Activated CD4-positive, alpha-beta T cell treated with anti-CD3 and anti-CD28 coated beads for 1 hour (primary cell): Measurements from ENCODE around the gene GLT1D1.

Experiments
- DNase-seq: peaks from one replicate; pipeline ENCODE4 v3.0.0-alpha.2; 2020

The GLT1D1 gene

DNA sequence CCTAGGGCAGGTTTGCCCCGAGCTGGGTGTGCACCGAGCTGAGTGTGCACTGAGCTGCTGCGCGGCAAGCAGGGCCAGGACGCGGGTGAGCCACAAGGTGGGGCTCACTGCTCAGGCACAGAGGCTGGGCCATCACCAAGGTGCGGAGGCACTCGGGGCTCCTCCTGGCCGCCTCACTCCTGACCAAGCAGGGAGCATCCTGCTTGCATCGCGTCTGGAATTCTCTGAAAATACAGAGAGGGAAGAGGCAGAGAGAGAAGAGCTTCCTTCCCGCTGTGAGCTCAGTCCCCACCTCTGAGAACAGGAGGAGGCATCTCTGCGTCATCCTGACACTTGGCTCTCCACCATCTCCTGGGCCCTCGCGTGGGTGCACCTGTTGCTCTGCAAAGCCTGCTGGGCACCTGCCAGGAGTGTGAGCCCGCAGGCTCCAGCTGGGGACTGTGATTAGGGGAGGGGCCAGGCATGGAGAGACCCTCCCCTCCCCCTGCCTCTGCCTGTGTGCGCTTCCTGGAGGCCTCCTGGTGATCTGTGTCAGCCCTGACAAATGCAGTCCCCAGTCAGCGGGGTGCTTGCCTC is 116.3 kb downstream of the GLT1D1 start:
- no peak for DNase-seq

DNA sequence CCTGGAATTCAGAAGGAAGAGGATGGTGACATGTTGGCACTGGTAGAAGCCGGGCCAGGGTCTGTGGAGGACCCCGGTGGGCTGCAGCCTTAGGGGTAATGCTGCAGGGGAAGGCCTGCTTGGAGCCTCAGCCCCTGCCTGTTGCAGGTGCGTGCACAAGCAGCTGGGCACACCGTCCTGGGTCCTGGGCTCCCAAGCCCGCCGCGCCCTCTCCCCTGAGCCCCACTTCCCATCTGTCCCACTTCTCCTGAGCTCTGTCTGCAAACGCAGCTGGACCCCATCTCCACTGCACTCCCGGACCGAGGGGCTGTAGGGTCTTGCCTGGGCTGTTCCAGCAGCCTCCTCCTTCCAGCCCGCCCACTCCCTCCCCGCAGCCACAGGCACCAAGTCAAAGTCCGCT is 116.8 kb downstream of the GLT1D1 start:
- DNase-seq: no peak

DNA sequence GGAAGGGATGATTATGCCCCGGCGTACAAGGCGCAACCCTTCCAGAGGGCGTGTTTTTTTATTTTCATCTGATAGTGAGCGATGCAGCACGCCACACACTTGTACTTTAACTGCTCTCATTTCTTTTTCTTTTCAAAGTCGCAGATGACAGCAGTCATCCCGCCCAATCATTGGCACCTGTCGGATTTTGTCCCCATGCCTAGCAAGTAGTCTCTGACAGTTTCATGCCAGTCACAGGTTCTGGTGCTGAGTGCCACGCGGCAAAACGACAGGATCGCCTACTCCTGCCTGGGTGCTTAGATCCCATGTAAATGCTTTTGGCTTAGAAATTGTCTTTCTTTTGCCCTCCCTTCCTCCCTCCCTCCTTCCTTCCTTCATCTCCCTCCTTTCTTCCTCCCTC is 117.7 kb downstream of the GLT1D1 start:
- DNase-seq: no peak

DNA sequence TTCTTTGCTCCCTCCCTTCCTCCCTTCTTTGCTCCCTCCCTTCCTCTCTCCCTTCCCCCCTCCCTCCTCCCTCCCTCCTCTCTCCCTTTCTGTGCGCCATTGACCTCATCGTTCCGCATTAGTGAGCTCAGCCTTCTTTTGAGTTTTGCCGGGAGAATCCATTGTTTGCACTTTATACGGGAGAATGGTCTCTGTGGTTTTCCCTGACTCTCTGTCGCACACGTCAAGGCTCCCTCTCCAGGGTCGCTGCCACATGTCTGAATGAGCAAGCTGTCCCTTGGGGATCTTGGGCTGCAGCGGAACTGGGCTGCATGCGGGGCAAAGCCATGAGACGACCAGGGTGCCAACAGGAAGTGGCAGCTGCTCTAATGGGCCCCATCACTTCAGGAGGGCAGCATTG is 118.5 kb downstream of the GLT1D1 start:
- DNase-seq: no peak

DNA sequence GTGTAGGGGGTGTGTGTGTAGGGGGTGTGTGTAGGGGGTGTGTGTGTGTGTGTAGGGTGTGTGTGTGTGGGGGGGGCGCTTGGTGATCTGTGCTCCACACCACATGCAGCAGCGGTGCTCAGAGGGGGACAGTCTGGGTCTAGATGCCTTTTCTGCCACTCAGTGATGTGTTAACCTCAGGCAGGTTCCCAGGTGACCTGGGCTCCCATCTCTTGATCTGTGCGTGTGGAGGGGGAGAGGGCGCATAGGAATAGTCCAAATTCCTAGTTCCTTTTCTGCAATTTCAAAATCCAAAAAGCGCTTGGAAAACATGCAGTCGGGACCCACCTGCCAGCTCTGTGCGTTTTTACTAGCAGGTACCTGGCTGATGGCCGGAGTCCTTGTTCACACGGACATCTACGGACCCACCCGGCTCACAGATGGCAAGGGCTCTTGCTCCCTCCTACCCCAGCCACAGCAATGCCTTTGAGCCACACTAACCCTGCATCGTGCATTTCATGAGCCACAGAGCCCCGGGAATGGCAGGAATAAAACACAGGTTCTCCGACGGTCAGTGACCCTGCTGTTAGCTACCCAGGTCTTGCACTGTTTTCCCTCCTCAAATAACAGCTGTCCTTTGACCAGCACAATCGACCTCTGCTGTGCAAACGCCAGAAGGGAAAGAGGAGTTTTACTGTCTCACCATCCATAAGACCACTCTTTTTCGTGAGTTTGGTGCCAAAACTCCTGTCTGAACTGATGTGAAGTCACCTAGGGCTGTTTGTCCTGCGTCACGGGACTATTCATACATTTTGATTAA is 120.8 kb downstream of the GLT1D1 start:
- DNase-seq: no peak

DNA sequence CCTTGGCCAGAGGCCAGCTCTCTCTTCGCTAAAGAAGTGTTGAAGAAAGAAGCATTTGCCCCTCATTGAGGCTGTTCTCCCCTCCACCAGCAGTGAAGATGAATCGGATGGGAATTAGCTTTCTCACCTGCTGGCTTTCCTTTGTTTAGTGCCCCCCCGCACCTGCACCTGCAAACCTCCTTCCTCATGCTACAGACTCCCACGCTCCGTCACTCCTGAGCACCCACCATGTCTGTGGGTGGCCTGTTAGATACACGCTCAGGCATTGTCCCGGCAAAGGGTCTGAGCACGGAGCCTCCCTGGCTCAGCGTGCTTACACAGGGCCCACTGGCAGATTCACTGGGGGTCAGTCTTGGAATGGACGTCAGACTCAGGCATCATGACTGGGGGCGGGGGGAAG is 121.6 kb downstream of the GLT1D1 start:
- no peak for DNase-seq

DNA sequence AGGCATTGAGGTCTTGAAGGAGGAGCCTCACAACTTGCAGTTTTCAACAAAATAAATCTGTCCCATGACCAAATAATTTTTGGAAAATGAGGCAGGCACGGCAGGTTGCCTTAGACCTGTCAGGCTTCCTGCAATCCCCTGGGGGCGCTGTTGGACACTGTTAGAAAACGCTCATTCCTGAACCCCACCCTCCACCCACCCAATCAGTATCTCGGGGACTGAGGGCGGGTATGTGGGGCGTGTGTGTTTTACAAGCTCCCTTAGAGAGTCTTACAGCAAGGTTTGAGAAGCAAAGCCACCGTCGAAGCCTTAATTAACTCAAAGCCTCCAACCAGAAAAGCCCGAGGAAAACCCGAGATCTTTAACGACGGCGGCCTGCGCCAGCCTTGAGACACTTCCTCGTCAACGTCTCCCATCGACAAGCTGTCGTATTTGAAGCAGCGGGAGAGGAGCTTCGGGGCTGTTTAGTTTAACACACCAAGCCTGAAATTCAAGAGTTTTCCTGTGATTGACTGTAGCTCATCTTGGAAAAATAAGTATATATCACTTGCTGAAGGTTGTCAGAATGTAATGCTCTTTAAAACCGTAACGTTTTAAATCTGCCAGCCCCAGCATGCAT is 123.0 kb downstream of the GLT1D1 start:
- DNase-seq: no peak

DNA sequence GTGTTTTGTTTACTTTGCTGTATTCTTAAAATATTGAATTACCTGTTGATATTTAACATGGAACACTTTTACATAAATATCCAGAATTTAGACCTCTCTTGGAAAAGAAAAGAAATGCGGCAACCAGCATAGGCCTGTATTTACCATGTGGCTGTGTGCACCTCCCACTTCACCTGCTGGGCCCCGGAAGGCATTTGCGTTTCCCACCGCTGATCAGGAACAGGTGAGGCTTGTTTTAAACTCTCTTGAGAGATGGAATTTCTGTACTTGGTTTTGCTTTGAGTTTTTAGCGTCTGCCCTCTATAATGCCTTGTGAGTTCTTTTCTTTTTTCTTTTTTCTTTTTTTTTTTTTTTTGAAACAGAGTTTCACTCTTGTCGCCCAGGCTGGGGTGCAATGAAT is 124.2 kb downstream of the GLT1D1 start:
- DNase-seq: no peak

DNA sequence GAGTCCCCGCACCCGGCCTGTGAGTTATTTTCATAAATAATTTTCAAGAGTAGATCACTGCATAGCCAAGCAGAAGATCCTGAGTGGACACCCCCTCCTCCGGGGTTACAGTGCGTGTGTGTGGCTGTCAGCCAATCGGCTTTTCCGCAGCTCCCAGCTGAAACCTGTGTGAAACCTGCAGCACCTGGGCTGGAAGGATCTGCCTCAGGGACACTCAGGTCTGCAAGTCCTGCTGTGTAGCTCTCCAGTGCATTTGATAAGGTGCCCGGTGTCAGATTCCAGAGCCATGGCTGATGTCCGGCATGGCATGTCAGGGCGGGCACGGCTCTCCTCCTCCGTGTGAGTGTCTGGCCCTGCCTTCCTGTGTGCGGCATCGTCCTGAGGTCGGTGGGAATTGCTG is 124.8 kb downstream of the GLT1D1 start:
- no peak for DNase-seq

DNA sequence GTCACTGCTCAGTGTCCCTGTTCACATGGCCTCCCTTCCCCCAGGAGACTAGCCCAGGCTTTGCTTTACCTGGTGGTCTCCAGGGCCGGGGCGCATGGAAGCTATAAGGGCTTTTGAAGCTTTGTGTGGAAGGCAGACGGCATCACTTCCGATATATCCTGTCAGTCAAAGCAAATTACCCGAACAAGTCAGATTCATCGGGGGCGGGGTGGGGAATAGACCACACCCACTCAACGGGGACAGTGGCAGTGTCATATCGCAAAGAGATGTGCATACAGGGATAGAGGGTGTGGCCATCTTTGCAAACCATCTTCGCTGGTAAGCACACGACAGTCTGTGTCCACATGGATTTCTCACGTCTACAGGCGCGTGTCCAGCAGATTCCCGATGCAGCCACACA is 127.3 kb downstream of the GLT1D1 start:
- no peak for DNase-seq

DNA sequence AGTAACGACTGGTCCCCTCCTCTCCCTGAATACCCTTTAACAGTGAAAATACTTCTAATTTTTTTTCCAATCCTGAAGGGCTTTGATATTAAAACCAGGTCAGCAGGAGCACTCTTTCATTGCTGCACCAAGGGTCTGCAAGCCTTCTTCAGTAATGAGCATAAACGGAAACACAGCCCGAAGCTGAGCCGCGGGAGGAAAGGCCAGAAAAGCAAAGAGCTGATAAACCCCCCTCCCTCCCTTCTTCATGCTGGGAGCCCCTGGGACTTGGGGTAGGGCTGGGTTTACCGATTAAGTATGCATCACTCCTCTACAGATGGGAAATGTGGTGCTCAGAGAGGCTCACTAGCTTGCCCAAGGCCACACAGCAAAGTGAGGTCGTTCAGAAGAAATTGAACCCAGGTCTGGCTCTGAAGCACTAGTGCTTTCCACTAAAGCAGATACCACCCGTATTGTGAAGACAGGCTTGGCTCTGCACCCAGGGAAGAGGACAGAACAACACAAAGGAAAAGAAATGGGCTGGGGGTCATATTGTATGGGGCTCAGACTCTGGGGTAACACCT is 128.8 kb downstream of the GLT1D1 start:
- DNase-seq: no peak

DNA sequence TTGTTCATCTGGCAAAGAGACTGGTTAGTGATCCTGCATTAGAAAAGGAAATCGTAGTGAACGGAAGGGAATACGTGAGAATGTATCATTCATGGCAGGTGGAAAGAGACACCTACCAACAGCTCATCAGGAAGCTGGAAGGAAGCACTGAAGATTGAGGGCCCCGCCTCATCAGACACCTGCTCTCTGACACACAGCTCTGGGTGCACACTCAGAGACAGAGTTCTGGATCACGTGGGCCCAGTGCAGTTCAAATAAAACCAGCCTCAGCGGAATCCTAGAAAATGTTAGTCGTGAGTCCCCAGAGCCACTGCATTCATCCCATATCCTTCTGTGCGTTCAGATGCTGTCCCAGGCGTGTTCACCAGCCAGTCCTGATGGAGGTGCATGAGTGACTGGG is 129.7 kb downstream of the GLT1D1 start:
- no peak for DNase-seq

DNA sequence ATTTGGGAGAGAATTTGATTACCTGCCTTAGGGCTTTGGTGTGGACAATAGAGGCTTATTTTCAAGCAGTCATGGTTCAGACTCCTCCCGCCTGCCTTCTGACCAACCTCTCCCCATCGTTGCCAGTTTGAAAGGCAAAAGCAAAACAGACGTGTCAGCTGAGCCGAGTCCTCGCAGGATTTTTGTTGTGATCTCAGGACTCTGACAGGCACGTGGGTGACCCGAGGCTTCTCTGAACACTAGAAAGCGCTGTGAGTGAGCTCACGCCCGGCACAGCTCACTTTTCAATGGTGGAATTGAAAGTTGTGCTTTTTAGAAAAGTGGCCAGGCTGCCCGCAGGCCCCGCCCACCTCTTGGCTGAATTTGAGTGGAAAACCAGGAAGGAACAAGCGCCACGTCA is 130.1 kb downstream of the GLT1D1 start:
- DNase-seq: no peak

DNA sequence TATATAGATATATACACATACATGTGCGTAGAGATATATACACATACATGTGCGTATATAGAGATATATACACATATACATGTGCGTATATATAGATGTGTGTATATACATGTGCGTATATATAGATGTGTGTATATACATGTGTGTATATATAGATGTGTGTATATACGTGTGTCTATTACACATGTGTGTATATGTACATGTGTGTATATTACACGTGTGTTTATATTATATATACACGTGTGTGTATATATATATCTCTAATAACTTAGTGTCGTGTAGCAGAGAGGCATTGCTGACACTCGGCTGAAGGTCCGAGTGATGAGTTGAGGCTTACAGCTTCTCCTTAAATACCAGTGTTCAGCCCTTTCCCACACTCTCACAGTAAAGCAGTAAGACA is 133.7 kb downstream of the GLT1D1 start:
- DNase-seq: no peak

DNA sequence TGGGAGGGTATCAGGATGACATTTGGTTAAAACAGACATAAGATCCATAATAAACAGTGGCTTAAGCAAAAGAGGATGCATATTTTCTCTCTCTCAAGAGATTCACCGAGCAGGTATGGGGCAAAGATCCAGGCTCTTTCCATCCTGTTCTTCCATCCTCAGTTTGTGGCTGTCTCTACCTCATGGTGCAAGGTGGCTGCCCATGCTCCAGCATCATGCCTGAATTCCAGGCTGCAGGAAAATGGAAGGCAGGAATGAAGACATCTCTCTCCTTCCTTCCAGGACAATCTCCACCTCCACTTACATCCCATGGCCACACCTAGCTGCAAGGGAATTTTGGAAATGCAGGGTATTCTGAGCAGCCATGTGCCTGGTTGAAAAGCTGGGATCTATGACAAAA is 136.0 kb downstream of the GLT1D1 start:
- no peak for DNase-seq

DNA sequence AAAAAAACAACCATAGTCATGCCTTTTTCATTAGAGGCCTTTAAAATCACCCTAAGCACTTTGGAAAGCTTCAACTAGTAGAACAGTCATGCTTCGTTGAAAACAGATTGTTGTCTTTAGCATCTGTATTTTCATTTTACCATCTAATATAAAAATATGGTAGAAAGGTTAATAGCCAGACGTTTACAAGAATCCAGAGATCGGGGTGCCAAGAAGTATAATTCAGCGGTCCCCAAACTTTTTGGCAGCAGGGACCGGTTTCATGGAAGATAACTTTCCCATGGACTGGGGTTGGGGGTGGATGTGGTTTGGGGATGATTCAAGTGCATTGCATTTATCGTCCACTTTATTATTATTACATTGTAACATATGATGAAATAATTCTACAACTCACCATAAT is 138.4 kb downstream of the GLT1D1 start:
- DNase-seq: no peak

DNA sequence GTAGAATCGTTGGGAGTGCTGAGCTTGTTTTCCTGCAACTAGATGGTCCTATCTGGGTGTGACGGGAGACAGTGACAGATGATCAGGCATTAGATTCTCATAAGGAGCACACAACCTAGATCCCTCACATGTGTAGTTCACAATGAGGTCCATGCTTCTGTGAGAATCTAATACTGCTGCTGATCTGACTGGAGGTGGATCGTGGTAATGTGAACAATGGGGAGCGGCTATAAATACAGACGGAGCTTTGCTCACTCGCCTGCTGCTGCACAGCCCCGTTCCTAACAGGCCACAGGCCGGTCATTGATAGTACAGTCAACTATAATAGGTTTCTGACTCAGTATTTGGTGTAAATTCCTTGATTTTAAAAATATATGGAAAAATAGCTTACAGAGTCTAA is 138.8 kb downstream of the GLT1D1 start:
- no peak for DNase-seq

DNA sequence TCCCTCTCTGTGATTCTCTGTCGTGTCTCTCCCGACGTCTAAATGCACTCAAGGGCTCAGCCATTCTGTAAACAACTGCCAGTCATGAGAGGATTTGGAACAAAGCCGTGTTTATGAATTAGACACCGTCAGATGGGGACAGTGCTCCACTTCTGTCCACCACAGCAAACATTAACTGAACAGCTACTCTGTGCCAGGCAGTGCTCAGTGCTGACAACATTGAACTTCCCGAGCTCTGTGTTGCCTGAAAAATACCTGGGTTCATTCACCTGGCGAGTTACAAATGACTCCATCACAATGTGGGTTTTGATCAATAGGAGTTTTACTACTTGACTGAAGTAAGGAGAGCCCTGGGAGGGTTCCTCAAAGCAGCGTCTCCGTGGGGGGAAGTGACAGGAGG is 139.3 kb downstream of the GLT1D1 start:
- no peak for DNase-seq

DNA sequence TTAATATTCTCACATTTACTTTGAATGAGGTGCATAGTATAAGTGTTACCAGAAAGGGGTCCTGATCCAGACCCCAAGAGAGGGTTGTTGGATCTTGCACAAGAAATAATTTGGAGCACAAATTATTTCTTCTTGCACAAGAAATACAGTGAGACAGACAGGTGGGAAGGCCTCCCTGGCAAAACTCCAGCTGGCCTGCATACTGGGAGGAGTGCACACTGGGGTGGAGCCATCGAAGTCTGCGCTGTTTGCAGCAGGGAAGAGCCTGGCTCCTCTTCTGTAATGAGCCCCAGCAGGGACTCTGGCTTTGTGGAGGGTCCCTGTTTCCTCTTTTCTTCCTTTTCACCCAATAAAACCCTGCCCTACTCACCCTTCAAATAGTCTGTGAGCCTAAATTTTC is 141.6 kb downstream of the GLT1D1 start:
- DNase-seq: no peak

DNA sequence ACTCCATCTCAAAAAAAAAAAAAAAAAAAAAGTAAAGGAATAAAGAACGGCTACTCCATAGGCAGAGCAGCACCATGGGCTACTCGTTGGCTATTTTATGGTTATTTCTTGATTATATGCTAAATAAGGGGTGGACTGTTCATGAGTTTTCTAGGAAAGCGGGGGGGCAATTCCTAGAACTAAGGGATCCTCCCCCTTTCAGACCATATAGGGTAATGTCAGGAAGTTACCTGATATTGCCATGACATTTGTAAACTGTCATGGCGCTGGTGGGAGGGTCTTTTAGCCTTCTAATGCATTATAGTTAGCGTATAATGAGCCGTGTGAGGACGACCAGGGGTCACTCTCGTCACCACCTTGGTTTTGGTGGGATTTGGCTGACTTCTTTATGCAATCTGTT is 142.3 kb downstream of the GLT1D1 start:
- DNase-seq: no peak

DNA sequence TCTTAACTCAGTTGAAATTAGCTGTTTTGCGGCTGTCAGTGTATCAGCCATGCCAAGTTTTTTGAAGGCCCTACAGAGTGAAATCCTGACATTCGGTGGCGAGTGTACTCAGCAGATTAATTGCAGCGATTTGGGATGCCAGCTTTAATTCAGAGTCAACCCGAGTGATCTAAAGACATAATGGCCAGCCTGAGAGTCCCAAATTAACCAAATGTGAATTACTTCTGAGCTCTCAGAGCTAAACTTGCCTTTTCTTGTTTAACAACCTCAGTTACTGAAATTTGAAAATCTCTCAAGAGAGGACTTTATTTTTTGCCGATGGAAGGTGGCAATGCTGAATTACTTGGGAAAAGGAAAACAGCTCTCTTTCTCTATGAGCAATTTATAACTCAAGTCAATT is 148.5 kb downstream of the GLT1D1 start:
- DNase-seq: no peak

DNA sequence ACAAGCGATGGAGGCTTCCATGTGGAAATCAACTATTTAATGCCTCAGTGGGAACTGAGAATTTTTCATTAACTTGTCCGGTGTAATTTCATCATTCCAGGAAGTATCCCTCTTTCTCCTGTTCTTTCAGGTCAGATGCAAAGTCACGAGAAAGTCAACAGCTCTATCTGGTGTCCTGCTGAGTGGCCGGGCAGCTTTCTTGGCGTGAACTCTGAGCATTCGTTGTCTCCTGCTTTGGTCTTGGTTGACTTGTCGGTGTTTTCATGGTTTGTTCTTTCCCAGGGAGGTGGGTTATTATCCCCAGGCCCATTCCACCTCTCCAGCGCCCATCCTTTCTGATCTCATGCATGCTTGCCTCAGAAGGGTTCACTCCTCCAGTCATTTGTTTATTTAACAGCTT is 149.1 kb downstream of the GLT1D1 start:
- no peak for DNase-seq

DNA sequence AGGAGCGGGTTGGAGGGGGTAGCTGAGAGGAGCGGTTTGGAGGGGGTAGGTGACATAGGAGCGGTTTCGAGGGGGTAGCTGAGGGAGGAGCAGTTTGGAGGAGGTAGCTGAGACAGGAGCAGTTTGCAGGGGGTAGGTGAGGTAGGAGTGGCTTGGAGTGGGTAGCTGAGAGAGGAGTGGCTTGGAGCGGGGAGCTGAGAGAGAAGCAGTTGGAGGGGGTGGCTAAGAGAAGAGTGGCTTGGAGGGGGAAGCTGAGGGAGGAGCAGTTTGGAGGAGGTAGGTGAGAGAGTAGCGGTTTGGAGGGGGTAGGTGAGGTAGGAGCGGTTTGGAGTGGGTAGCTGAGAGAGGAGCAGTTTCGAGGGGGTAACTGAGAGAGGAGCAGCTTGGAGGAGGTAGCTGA is 152.1 kb downstream of the GLT1D1 start:
- DNase-seq: no peak

DNA sequence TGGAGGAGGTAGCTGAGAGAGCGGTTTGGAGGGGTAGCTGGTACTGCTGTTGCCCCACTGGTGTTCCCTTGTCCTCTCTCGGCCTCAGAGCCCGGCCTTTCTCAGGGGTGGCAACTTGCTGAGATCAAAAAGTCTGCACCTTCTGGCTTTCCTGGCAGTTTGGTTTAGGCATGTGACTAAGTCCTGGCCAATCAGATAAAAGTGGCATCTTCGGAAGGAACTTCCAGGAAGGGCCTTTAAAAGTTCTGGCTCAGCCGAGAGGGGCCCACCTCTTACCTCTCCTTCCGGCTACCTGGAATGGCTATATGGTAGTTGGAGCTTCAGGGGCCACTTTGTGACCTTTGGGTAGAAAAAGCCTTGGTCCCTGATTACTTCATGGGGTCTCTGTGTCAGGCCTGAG is 152.6 kb downstream of the GLT1D1 start:
- no peak for DNase-seq
